Occipital lobe (tissue), 2 donors: ENCODE data around the gene MED31. TPM values are rescaled to one million over a fixed set of nuclear protein-coding genes. Genes with fewer than 3 reads are reported as not detected.
A peak's percentile ranks its signal among the peaks of the same experiment; 100 is the strongest.
"Not testable (repeated sequence)": the region's sequence is repeated elsewhere in the genome, so short reads cannot be mapped to it uniquely, and the experiment has no call there.

Experiments used
- DNase-seq: peaks from one replicate; lab custom pipeline; 2025; lab: John Stamatoyannopoulos, UW
- total RNA-seq: library from RNA; depleted of rRNA; stranded (reverse); fragments of >200 nt; gene quantifications from one replicate; pipeline ENCODE4 v1.2.3, GENCODE V29; 2014

MED31 gene
- total RNA-seq, result 16.1 TPM

DNA sequence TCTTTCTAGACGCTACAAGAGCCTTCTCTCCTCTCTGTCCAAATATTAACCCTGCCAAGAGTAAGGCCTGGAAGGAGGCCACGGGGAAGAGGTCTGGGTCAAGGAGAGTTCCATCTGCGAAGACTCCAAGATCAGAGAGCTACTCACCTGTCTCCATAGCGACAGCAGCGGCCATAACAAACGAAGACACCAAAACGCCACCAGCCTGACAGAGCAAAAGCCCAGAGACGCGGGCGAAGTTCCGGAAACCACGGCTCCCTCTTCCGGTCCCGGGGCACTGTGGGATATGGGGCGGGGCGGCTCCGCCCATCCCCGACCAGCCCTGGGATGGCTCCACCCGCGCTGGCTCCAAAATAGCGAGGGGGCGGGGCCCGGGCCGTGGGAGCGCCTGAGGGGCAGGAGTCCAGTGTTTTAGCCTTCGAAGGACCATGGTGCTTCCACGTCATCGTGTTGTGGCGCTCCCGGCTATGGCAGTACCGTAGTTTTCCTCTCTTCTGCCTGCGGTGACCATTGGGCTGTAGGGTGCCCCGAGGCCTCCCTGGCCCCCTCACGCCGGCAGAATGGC lies at the start of gene MED31, which contains the start of gene C17orf100:
TSS of gene MED31 (minus strand) at position 252 of the 565 bp plus-strand sequence. CDS start at position 175, 77 bp downstream.
TSS of gene C17orf100 (plus strand) at position 409 of the 565 bp plus-strand sequence. CDS start at position 561, 152 bp downstream.
- DNase-seq, result peak; percentile 84

DNA sequence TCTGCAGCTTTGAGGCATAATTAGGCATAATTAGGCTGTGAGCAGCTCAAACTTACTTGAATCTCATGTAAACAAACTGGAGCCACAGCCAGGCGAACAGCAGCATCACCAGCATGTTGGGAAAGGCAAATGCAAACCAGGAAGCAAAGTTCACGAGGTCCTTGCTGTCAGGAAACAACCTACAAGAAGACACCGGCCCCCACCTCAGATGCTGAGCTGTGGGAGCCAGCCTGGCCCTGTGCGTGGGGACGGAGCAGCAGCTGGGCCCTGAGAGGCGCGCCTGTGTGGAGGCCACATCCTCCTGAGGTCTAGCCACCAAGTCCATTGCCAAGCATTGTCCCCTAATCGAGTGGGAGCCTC lies 49.5 kb upstream of the MED31 start:
- no peak for DNase-seq

- DNase-seq, result no peak
Measured at GRCh38 chr17:6699997-6700947, 48.9 kb upstream of the MED31 start.

- no peak for DNase-seq
Measured at GRCh38 chr17:6698004-6698403, 46.6 kb upstream of the MED31 start.

- no peak for DNase-seq
Measured at GRCh38 chr17:6696906-6697305, 45.5 kb upstream of the MED31 start.

DNA sequence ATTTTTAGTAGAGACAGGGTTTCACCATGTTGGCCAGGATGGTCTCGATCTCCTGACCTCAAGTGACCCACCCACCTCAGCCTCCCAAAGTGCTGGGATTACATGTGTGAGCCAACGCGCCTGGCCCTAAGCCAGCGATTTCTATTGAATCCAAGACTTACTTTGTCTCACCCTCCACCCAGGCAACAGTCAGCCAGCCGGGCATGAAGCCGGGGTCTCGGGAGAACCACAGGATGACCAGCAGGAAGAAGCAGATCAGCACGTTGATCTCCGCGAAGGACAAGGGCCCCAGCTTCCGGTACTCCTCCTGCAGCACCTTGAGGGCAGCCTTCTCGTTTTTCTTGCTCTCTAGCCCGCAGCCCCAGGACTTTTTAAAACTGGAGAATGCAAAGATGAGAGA lies 44.2 kb upstream of the MED31 start:
- DNase-seq, result no peak

DNA sequence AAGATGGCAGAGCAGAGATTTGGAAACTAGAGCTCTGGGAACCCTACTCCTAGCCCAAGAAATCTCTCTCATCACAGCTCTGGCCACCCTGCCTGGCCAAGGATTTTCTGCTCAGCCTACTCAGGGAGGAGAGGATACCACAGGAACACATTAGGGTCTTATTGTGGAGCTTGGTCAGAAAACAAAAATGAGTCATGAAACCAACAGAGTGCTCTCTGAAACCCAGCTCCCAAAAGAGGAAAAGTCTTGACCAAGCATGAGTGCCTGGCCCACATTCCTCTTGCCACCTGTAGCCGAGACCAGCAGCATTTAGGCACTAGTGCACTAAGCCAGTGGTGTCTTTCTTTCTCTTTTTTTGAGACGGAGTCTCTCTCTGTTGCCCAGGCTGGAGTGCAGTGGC lies 43.6 kb upstream of the MED31 start:
- DNase-seq, result no peak

- not testable (repeated sequence) for DNase-seq
Measured at GRCh38 chr17:6691958-6692357, 40.6 kb upstream of the MED31 start.

- no peak for DNase-seq
Measured at GRCh38 chr17:6691546-6691945, 40.1 kb upstream of the MED31 start.

GRCh38 chr17:6690641-6691040 lies 39.2 kb upstream of the MED31 start:
- no peak for DNase-seq

DNA sequence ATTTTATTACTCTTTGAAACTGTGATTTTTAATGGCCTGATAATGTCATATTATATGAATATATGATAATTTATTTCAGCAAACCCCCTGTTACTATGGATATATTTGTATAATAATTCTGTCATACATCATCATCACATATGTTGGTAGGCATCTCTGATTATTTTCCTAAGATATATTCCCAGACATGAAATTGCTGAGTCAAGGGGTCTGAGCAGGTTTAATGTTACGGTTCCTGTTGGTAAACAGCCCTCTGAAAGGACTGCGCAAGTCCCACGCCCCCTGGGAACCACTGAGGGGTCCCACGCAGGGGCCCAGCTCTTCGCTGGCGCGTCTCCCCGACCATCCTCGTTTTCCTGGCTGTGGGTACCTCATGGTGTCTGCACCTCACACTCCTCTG lies 37.5 kb upstream of the MED31 start:
- no peak for DNase-seq

- DNase-seq, result no peak
Measured at GRCh38 chr17:6686026-6686425, 34.6 kb upstream of the MED31 start.

GRCh38 chr17:6684881-6685767 lies 33.7 kb upstream of the MED31 start:
- DNase-seq, result no peak

- DNase-seq, result no peak
Measured at GRCh38 chr17:6684460-6684783, 33.0 kb upstream of the MED31 start.

- DNase-seq, result no peak
Measured at GRCh38 chr17:6683730-6684459, 32.5 kb upstream of the MED31 start.

DNA sequence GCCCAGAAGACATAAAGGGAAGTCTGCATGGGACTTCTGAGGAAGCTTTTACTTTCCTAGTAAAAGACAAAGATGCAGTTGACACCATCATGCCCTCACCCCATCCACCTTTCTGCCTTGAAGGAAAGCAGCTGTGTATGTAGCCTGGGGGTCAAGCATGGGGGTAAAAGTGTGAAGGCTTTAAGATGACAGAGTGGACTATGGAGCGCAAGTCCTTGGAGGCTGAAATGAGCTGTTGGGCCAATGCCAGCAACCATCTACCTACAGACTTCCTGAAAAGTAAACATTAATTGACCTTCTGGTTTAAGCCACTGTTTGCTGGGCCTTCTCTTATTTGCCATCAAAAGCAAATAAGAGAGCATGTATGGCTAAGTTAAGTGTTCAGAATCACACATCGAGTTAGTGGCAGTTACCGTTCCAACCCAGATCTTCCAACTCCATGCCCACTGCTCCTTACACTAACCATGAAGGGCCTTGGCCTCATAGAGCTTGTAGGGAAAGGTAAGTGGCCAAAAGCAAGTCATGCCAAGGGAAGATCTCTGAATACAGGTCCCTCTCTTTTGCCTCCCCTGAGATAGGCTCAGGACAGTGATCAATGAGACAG lies 31.8 kb upstream of the MED31 start:
- DNase-seq, result no peak

DNA sequence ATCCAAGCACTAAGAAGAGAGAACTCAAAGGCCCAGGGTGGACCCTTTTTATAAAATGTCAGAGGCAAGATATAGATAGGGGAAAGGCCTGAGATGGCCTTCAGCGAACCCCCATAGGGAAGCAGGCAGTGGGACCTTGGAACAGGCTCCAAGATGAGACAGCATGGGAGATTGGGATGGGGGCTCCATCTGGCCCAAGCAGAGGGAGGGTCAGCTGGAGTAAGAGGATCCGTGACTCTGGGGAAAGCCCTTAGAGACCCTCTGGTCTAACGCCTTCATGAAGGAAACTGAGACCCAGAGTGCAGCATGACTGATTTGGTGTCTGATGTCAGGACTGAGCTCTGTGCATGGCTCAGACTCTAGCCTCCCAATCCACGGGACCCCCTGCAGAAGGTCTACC lies 30.9 kb upstream of the MED31 start:
- no peak for DNase-seq

DNA sequence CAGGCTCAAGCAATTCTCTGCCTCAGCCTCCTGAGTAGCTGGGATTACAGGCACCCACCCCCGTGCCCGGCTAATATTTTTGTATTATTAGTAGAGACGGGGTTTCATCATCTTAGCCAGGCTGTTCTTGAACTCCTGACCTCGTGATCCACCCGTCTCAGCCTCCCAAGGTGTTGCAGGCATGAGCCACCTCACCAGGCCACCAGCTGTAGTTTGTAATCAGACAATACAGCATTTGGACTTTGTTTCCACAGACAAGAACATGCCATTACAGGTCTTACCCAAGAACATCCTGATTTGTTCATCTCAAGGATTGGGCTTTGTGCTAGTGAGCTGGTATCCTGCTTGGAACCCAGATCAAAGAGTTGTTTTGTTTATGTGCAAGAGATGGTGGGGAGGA lies 30.3 kb upstream of the MED31 start:
- DNase-seq, result no peak

GRCh38 chr17:6681176-6681575 lies 29.8 kb upstream of the MED31 start:
- no peak for DNase-seq

DNA sequence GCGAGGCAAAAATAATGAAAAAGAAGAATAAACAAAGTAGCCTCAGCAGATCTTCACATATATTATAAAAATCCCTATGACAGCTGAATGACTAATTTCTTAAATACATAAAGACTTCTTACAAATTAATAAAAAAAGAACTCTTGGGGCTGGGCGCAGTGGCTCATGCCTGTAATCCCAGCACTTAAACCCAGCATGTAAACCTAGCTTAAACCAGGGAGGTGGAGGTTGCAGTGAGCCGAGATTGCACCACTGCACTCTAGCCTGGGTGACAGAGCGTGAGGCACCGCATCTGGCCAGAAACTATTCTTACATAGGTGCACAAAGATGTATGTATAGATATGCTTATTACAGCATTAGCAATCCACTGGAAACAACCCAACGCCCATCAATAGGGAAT lies 27.8 kb upstream of the MED31 start:
- no peak for DNase-seq

DNA sequence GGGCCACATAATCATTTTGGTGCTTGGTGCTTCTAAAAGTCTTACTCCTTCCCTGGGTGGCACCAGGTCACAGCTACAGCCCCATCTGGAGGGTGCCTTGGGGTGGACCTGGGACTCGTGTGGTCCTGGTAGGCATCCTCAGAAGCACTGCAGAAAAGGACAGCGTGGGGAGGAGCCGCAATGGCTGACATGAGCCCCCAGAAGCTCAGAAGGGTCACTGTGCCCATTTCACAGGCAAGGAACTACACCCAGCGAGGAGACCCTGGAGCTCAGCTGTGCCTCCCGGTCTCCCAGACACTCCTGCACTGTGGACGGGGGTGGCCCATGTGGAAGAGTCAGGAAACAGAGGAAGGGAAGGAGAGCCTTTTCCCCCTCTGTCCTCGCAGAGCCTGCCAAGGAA lies 26.5 kb upstream of the MED31 start:
- DNase-seq, result no peak
